IPS DF 6.9 (cell line): Measurements from ENCODE around the gene NALF2.
A peak's percentile ranks its signal among the peaks of the same experiment; 100 is the strongest.

Experiments
- DNase-seq: peaks from one replicate; pipeline ENCODE4 v3.0.0-alpha.2; 2013; ENCODE audit warnings: low read depth, low spot score
- H3K27ac ChIP-seq: one replicate; pipeline ENCODE4 v1.5.1; 2013; ENCODE audit warnings: low read length, control low read depth
- H3K27me3 ChIP-seq: 2 replicates; pipeline ENCODE4 v1.6.1; 2013; ENCODE audit warnings: mild to moderate bottlenecking, low read length; ENCODE audit not compliant: control insufficient read depth, insufficient read depth
- H3K36me3 ChIP-seq: 2 replicates; pipeline ENCODE4 v1.6.1; 2013; ENCODE audit warnings: low read length; ENCODE audit not compliant: control insufficient read depth, insufficient read depth
- H3K4me1 ChIP-seq: 2 replicates; pipeline ENCODE4 v1.6.1; 2013; ENCODE audit warnings: low read length; ENCODE audit not compliant: control insufficient read depth, insufficient read depth
- H3K4me3 ChIP-seq: 2 replicates; pipeline ENCODE4 v1.5.1; 2013; ENCODE audit warnings: mild to moderate bottlenecking, low read length
- H3K9me3 ChIP-seq: 2 replicates; pipeline ENCODE4 v1.6.1; 2013; ENCODE audit warnings: low read length, inconsistent platforms; ENCODE audit not compliant: control insufficient read depth, insufficient read depth
- WGBS: extraction: QIAGEN DNeasy Blood & Tissue Kit; methylation state at CpG from one replicate; pipeline ENCODE4 v1.1.7; 2013; ENCODE audit warnings: mixed read lengths, missing lambda C conversion rate; ENCODE audit not compliant: insufficient read length, insufficient coverage; 5-methylcytosine and 5-hydroxymethylcytosine counted together

NALF2 gene

GRCh38 chrX:69503782-69504625 lies at the start of gene NALF2:
TSS of gene NALF2 (plus strand) at chrX:69504326. CDS start at chrX:69505283, 957 bp downstream.
- WGBS, result no CpG with 5 or more reads among the region's 66 CpGs
- Histone ChIP-seq H3K27ac (no peak within 1 kb of the TSS), H3K36me3 (peaks cover 2% of the 10 kb centered on the region; the same call in 1 of the 2 replicates), H3K4me1 (peaks cover 8% of the 10 kb centered on the region; the same call in 1 of the 2 replicates), H3K27me3 (peaks cover 6% of the 10 kb centered on the region; the same call in 1 of the 2 replicates), H3K4me3 (peak within 1 kb of the TSS; percentile 63; the same call in 1 of the 2 replicates), H3K9me3 (no peaks in the 10 kb centered on the region)
- DNase-seq, result no peak

DNA sequence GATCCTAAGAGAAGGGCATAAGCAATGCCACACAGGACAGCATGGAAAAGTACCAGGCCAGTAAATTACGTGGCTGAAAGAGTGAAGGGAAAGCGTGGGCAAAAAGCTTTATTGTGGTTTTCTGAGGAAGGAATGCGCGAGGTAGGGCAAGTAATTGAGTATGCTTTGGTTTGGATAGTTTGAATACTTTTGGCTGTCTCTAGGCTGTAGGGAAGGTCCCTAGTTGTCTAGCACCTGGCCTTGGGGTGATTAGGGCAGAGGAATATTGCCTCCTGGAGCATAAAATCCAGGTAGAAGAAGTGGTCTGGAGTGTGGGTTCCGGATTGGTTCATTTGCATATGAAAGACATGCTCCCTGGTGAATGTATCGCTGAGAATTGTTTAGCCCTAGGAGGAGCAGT lies 46.4 kb upstream of the NALF2 start:
- DNase-seq, result no peak
- no CpG with 5 or more reads among the region's 6 CpGs for WGBS
- Histone ChIP-seq H3K9me3 (no peaks in the 10 kb centered on the region), H3K27me3 (no peaks in the 10 kb centered on the region), H3K4me1 (no peaks in the 10 kb centered on the region), H3K4me3 (no peak overlapping the region), H3K36me3 (no peaks in the 10 kb centered on the region), H3K27ac (no peak overlapping the region)

- no CpG with 5 or more reads among the region's 1 CpG for WGBS
- no peak overlapping the region for H3K27ac ChIP-seq
- H3K4me3 ChIP-seq, result no peak overlapping the region
- H3K27me3 ChIP-seq, result no peaks in the 10 kb centered on the region
- H3K9me3 ChIP-seq, result no peaks in the 10 kb centered on the region
- no peak for DNase-seq
- H3K36me3 ChIP-seq, result no peaks in the 10 kb centered on the region
- H3K4me1 ChIP-seq, result no peaks in the 10 kb centered on the region
These were observed 37.6 kb upstream of the NALF2 start for GRCh38 chrX:69466546-69466945.

- no peaks in the 10 kb centered on the region for H3K27me3 ChIP-seq
These were observed 34.2 kb upstream of the NALF2 start for GRCh38 chrX:69469975-69470374.

GRCh38 chrX:69489625-69490024 lies 14.5 kb upstream of the NALF2 start:
- H3K4me1 ChIP-seq, result no peaks in the 10 kb centered on the region
- no peak overlapping the region for H3K27ac ChIP-seq
- H3K27me3 ChIP-seq, result no peaks in the 10 kb centered on the region
- no peak overlapping the region for H3K4me3 ChIP-seq
- DNase-seq, result no peak
- H3K9me3 ChIP-seq, result no peaks in the 10 kb centered on the region
- H3K36me3 ChIP-seq, result no peaks in the 10 kb centered on the region

More at GRCh38 chrX:69469975-69470374, 34.2 kb upstream of the NALF2 start:
- Histone ChIP-seq H3K36me3 (no peaks in the 10 kb centered on the region), H3K4me3 (no peak overlapping the region), H3K9me3 (no peaks in the 10 kb centered on the region), H3K4me1 (no peaks in the 10 kb centered on the region), H3K27ac (no peak overlapping the region)
- WGBS, result no CpG with 5 or more reads among the region's 4 CpGs
- no peak for DNase-seq

GRCh38 chrX:69493193-69493592 lies 10.9 kb upstream of the NALF2 start:
- no peaks in the 10 kb centered on the region for H3K9me3 ChIP-seq
- H3K27me3 ChIP-seq, result no peaks in the 10 kb centered on the region
- no peaks in the 10 kb centered on the region for H3K4me1 ChIP-seq
- WGBS, result no CpG with 5 or more reads among the region's 5 CpGs
- no peak overlapping the region for H3K4me3 ChIP-seq
- H3K27ac ChIP-seq, result no peak overlapping the region
- no peak for DNase-seq
- H3K36me3 ChIP-seq, result no peaks in the 10 kb centered on the region

DNA sequence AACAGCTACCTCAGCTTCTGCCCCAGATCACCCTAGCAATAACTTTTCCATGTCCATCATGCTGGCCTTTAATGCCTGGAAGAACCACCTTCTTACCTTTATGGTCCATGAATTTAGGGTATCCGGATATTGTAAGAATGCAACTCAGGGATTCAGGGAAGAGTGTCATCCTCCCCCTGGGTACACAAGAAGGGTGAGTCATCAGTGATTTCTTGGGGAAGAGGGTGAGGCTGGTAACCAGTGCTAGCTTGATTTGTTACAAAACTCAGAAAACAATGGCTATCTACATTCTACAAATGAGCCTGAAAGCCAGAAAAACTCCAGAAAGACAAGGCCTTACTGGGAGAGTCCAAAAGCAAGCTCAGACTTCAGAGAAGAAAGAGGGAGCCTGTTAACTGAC lies 10.4 kb upstream of the NALF2 start:
- no peaks in the 10 kb centered on the region for H3K9me3 ChIP-seq
- H3K4me3 ChIP-seq, result no peak overlapping the region
- no peaks in the 10 kb centered on the region for H3K36me3 ChIP-seq
- H3K27me3 ChIP-seq, result no peaks in the 10 kb centered on the region
- WGBS, result no CpG with 5 or more reads among the region's 1 CpG
- DNase-seq, result no peak
- no peak overlapping the region for H3K27ac ChIP-seq
- no peaks in the 10 kb centered on the region for H3K4me1 ChIP-seq

DNA sequence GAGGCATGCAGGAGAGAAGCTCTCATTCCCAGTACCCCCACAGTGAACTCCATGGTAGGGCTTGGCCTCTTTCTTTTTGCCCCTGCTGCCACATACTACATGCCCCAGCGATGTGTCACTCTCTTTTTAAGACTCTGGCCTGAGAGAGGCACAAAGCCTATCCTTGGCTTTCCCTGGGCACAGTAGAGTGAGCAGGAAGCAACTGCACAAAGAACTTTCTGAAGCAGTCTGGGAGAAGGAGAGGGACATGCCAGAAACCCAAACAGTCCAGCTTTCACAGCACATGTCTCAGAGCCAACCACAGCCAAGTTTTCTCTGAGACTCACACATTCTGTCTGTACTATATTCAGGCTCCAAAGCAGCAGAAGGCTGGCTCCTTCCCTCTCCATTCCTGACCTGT lies 7.9 kb upstream of the NALF2 start:
- WGBS, result no CpG with 5 or more reads among the region's 1 CpG
- H3K4me3 ChIP-seq, result no peak overlapping the region
- H3K27ac ChIP-seq, result no peak overlapping the region
- H3K27me3 ChIP-seq, result no peaks in the 10 kb centered on the region
- no peaks in the 10 kb centered on the region for H3K9me3 ChIP-seq
- DNase-seq, result no peak
- H3K4me1 ChIP-seq, result no peaks in the 10 kb centered on the region
- no peaks in the 10 kb centered on the region for H3K36me3 ChIP-seq

DNA sequence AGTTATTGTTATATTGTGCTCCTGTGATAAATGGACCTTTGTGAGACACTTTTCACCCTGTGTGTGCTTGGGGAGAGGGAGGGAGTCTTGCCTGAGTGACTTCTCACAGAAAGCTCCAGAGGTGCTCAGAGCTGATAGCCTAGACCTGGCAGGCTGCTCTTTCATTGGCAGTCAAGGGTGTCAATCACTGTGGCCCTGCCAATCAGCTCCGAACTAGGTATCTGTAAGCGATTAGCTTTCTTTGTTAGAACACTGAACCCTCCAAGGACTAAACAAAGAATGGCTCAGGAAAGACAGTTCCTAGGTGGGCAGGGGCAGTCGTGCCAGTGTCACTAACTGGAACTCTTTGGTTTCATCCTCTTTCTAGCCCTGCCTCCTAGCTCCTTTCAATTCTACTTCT lies 2.7 kb upstream of the NALF2 start:
- no peak overlapping the region for H3K27ac ChIP-seq
- WGBS, result no CpG with 5 or more reads among the region's 3 CpGs
- no peaks in the 10 kb centered on the region for H3K36me3 ChIP-seq
- H3K4me1 ChIP-seq, result peaks cover 4% of the 10 kb centered on the region; the same call in 1 of the 2 replicates
- no peaks in the 10 kb centered on the region for H3K9me3 ChIP-seq
- no peak for DNase-seq
- H3K27me3 ChIP-seq, result peaks cover 6% of the 10 kb centered on the region; the same call in 1 of the 2 replicates
- H3K4me3 ChIP-seq, result no peak overlapping the region

DNA sequence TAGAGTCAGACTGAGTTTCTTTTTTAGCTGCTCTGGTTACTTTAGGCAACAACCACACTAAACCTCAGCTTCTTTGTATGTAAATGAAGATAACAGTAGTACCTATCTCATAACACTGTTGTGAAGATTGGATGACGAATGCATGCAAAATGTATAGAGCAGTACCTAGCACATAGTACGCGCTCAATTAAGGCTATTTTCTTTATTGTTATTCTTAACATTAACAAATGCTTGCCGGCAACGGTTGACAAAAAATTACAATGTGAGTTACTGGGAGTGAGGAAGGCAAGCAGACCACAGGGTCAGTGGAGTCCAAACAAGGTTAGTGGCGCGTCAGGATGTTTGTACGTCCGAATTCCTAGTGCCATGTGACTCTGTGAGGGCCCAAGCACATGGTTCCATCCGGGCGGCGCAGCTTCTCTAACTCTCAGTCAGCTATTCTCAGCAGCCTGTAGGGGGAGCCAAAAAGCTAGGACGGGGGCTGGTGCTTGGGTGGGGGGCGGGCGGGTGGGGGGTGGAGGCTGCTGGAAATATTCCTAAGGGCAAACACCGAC lies 821 bp upstream of the NALF2 start:
- no CpG with 5 or more reads among the region's 16 CpGs for WGBS
- Histone ChIP-seq H3K9me3 (no peaks in the 10 kb centered on the region), H3K27ac (no peak overlapping the region), H3K36me3 (peaks cover 2% of the 10 kb centered on the region; the same call in 1 of the 2 replicates), H3K27me3 (peaks cover 6% of the 10 kb centered on the region; the same call in 1 of the 2 replicates), H3K4me1 (peaks cover 8% of the 10 kb centered on the region; the same call in 1 of the 2 replicates), H3K4me3 (peak overlapping the region; percentile 63; the same call in 1 of the 2 replicates)
- DNase-seq, result no peak
